Thyroid gland (tissue), 4 donors: Measurements from ENCODE around the gene KASH5.

Experiments used
- POLR2A ChIP-seq, 2 donors: fragments of 450-650 bp; IDR thresholded peaks; one replicate each; pipeline ENCODE4 v1.6.1; 2017; ENCODE audit warnings: antibody characterized with exemption in 2 of 2, mild to moderate bottlenecking in 2 of 2, moderate library complexity in 1 of 2
- TF ChIP-seq, protein P1 (sequence below), 6 experiments: fragments of 200-600 bp in 3 of 6; fragments of 450-650 bp in 3 of 6; sonication (generic) in 3 of 6; IDR thresholded peaks; one replicate each; pipeline ENCODE4 v1.5.1; 2016 to 2019; ENCODE audit warnings: antibody characterized with exemption in 6 of 6, mild to moderate bottlenecking in 2 of 6, inconsistent platforms in 1 of 6, moderate library complexity in 1 of 6

GRCh38 chr19:49364083-49364737 lies 23.8 kb upstream of the KASH5 start:
- TF ChIP-seq, protein P1, sequence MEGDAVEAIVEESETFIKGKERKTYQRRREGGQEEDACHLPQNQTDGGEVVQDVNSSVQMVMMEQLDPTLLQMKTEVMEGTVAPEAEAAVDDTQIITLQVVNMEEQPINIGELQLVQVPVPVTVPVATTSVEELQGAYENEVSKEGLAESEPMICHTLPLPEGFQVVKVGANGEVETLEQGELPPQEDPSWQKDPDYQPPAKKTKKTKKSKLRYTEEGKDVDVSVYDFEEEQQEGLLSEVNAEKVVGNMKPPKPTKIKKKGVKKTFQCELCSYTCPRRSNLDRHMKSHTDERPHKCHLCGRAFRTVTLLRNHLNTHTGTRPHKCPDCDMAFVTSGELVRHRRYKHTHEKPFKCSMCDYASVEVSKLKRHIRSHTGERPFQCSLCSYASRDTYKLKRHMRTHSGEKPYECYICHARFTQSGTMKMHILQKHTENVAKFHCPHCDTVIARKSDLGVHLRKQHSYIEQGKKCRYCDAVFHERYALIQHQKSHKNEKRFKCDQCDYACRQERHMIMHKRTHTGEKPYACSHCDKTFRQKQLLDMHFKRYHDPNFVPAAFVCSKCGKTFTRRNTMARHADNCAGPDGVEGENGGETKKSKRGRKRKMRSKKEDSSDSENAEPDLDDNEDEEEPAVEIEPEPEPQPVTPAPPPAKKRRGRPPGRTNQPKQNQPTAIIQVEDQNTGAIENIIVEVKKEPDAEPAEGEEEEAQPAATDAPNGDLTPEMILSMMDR (IDR thresholded peaks at IDR 0.05) = no peak
- TF ChIP-seq POLR2A (IDR thresholded peaks at IDR 0.05) = no peak
